GM06990 (cell line): ENCODE results near the gene CCDC148.

Experiments used
- DNase-seq: peaks from one replicate; pipeline ENCODE4 v3.0.0-alpha.2; 2011; ENCODE audit not compliant: insufficient read length; ENCODE audit errors: extremely low read depth
- H3K27me3 ChIP-seq: replicated peaks from 2 replicates; pipeline ENCODE4 v1.6.0; 2011; ENCODE audit warnings: low read length; ENCODE audit not compliant: control insufficient read depth, insufficient read depth
- H3K36me3 ChIP-seq: 2 replicates; pipeline ENCODE4 v1.5.1; 2011; ENCODE audit warnings: low read length; ENCODE audit not compliant: control insufficient read depth, insufficient read depth
- H3K4me3 ChIP-seq: replicated peaks from 2 replicates; pipeline ENCODE4 v1.5.1; 2011; ENCODE audit warnings: low read depth, mild to moderate bottlenecking, control low read depth, low read length
- TF ChIP-seq, protein P1 (sequence below): IDR thresholded peaks from 2 replicates; pipeline ENCODE4 v1.5.1; 2011; ENCODE audit warnings: low read length, control low read depth, mild to moderate bottlenecking, inconsistent platforms; ENCODE audit not compliant: insufficient read depth, poor library complexity, severe bottlenecking

Gene CCDC148

DNA sequence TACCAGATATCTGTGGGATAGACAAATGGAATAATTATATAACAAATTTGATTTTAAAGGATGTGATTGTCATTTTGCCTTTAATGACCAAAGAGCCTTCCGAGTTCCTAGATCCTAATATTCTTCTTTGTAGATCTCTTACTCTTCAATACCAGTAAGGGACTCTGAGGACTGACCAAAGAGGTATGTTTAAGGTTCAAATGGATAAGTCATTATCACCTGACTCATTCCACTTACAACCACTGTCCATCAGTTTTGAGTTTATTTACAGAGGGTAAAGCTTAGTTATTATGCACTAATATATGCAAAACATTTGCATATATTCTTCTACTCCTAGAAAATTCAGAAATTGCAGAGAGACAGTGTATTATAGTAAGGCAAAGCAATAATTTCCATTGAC lies 62.7 kb downstream of the CCDC148 start:
- Histone ChIP-seq H3K36me3 (no peaks in the 10 kb centered on the region), H3K4me3 (no peak overlapping the region), H3K27me3 (no peaks in the 10 kb centered on the region)
- DNase-seq, result no peak
- TF ChIP-seq, protein P1, sequence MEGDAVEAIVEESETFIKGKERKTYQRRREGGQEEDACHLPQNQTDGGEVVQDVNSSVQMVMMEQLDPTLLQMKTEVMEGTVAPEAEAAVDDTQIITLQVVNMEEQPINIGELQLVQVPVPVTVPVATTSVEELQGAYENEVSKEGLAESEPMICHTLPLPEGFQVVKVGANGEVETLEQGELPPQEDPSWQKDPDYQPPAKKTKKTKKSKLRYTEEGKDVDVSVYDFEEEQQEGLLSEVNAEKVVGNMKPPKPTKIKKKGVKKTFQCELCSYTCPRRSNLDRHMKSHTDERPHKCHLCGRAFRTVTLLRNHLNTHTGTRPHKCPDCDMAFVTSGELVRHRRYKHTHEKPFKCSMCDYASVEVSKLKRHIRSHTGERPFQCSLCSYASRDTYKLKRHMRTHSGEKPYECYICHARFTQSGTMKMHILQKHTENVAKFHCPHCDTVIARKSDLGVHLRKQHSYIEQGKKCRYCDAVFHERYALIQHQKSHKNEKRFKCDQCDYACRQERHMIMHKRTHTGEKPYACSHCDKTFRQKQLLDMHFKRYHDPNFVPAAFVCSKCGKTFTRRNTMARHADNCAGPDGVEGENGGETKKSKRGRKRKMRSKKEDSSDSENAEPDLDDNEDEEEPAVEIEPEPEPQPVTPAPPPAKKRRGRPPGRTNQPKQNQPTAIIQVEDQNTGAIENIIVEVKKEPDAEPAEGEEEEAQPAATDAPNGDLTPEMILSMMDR, result no peak

DNA sequence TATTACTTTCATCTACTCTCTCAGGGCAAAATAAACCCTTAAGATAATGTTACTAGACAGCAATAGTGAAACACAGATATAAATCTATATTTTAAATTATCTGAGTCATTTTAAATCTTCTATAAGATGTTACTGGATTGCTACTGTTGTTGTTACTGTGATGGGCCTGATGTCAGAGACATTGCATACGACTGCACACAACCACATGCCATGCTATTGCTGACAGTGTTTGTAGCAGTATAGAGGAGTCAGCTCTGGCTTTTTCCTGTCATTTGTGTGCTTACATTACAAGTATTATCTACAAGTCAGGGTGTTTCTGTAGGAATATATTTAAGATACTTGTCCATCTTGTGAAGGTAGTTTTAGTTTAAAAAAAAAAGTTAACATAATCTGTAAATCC lies 63.9 kb downstream of the CCDC148 start:
- H3K27me3 ChIP-seq, result no peaks in the 10 kb centered on the region
- no peak overlapping the region for H3K4me3 ChIP-seq
- no peak for DNase-seq
- H3K36me3 ChIP-seq, result no peaks in the 10 kb centered on the region
- TF ChIP-seq, protein P1, result no peak

DNA sequence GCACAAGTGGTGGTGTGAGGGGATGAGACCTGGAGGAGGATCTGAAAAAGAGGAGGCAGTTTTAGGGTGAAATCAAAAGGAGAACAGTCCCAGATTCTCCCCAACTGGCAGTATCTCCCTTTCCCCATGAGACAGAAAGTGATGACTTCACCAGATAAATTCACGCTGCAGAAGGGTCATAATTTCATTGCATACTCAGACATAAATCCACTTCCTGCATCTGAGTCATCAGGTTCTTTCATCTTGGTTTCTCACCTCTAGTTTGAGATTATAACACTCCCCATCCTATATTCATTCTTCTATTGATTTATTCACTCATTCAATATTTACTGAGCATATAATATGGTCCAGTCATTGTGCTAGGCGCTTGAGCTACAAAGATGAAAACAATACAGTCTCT lies 64.7 kb downstream of the CCDC148 start:
- H3K27me3 ChIP-seq, result no peaks in the 10 kb centered on the region
- no peak overlapping the region for H3K4me3 ChIP-seq
- no peaks in the 10 kb centered on the region for H3K36me3 ChIP-seq
- DNase-seq, result no peak
- TF ChIP-seq, protein P1, result no peak

DNA sequence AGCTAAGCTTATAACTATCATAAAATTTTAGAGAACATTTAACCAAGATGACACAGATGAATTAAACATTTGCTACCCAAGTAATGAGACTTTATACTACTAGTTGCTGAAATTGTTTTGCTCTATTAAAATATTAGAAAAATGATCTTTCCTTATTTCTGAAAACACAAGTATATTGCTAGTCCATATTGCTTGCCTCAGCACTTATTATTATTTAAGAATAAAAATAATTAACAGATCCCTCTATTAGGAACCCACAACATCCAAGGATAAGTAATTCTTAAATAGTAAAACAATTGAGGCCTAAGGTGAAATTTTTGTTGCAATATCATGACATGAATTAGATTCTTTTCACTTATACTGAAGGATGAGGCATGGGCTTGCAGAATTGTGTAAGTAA lies 65.2 kb downstream of the CCDC148 start:
- H3K36me3 ChIP-seq, result no peaks in the 10 kb centered on the region

DNA sequence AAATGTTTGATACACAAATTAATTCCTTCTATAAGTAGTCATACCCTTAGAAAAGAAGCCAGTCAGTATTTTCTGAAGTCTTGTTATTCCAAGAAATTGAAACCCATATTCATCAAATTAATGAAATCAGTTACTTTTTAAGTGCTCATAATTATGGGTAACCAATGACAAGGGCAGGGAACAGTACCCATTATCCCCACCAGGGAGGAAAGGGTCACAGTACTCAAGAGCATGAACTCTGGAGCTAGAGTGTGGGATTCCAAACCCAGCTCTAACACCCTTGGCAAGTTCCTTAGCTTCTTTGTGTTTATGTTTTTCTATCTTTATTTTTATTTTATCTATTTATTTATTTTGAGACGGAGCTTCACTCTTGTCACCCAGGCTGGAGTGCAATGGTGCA lies 68.4 kb downstream of the CCDC148 start:
- Histone ChIP-seq H3K36me3 (no peaks in the 10 kb centered on the region), H3K4me3 (no peak overlapping the region), H3K27me3 (no peaks in the 10 kb centered on the region)
- TF ChIP-seq, protein P1, result no peak
- no peak for DNase-seq

More for the DNA sequence above, 65.2 kb downstream of the CCDC148 start:
- TF ChIP-seq, protein P1, result no peak
- H3K4me3 ChIP-seq, result no peak overlapping the region
- DNase-seq, result no peak
- H3K27me3 ChIP-seq, result no peaks in the 10 kb centered on the region

DNA sequence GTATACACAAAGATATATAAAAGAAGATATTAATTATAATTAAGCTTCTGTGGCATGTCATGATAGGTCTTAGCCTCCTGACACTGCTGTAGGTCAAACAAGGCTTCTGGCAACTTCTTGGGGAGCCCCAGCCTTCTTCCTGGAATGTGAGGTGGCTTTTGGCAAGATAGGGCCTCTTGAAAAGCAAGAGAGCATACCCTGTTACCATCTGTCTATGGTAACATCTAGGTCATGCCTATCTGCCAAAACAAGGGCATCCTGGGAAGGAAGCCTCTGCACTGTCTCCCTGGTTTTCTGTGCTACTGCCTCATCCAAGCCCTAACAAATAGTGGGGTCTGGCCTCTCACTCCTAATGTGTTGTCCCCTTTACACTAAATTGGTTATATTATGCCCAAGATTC lies 70.9 kb downstream of the CCDC148 start:
- TF ChIP-seq, protein P1, result no peak

More for the DNA sequence above, 70.9 kb downstream of the CCDC148 start:
- H3K4me3 ChIP-seq, result no peak overlapping the region
- DNase-seq, result no peak
- H3K36me3 ChIP-seq, result no peaks in the 10 kb centered on the region
- no peaks in the 10 kb centered on the region for H3K27me3 ChIP-seq
